K562 (cell line): ENCODE data around the gene LRRC57. TPM values are rescaled to one million over a fixed set of nuclear protein-coding genes. Genes with fewer than 3 reads are reported as not detected.

Experiments
- polyA plus RNA-seq, 8 experiments: library from polyadenylated mRNA; depleted of rRNA in 4 of 8; stranded (reverse) in 5 of 8; unstranded in 3 of 8; fragments of >200 nt; fragmentation: Nextera tagmentation in 2 of 8; fragmentation: Illumina TruSeq in 1 of 8; extraction: Ambion mirVana in 2 of 8; extraction: Trizol in 1 of 8; gene quantifications; 2 replicates each; pipeline versions ENCODE4 v1.2.1 to v1.2.3, GENCODE V29; 2011 to 2014; ENCODE audit warnings: inconsistent platforms in 1 of 8, missing spikeins in 1 of 8
- total RNA-seq, 7 experiments: library from RNA; depleted of rRNA in 6 of 7; stranded (reverse); fragments of >200 nt in 6 of 7; fragmentation: Illumina TruSeq in 2 of 7; extraction: Trizol in 2 of 7; gene quantifications; 2 replicates each; pipeline versions ENCODE4 v1.2.1 to v1.2.3, GENCODE V29; 2011 to 2021; ENCODE audit warnings: low replicate concordance in 1 of 7
- TF ChIP-seq, protein P1 (sequence below): fragments of 200-600 bp; sonication (generic); IDR thresholded peaks from one replicate; pipeline ENCODE4 v1.6.1; 2012; ENCODE audit warnings: mild to moderate bottlenecking, low read depth, low read length, inconsistent platforms

Gene LRRC57
- total and polyA plus RNA-seq, 9 of the 15 experiments (the other 6 are each of a cell fraction or from before 2014, with no cell fraction given) = 3.9 to 20.4 (median 14.8) TPM

- TF ChIP-seq, protein P1, sequence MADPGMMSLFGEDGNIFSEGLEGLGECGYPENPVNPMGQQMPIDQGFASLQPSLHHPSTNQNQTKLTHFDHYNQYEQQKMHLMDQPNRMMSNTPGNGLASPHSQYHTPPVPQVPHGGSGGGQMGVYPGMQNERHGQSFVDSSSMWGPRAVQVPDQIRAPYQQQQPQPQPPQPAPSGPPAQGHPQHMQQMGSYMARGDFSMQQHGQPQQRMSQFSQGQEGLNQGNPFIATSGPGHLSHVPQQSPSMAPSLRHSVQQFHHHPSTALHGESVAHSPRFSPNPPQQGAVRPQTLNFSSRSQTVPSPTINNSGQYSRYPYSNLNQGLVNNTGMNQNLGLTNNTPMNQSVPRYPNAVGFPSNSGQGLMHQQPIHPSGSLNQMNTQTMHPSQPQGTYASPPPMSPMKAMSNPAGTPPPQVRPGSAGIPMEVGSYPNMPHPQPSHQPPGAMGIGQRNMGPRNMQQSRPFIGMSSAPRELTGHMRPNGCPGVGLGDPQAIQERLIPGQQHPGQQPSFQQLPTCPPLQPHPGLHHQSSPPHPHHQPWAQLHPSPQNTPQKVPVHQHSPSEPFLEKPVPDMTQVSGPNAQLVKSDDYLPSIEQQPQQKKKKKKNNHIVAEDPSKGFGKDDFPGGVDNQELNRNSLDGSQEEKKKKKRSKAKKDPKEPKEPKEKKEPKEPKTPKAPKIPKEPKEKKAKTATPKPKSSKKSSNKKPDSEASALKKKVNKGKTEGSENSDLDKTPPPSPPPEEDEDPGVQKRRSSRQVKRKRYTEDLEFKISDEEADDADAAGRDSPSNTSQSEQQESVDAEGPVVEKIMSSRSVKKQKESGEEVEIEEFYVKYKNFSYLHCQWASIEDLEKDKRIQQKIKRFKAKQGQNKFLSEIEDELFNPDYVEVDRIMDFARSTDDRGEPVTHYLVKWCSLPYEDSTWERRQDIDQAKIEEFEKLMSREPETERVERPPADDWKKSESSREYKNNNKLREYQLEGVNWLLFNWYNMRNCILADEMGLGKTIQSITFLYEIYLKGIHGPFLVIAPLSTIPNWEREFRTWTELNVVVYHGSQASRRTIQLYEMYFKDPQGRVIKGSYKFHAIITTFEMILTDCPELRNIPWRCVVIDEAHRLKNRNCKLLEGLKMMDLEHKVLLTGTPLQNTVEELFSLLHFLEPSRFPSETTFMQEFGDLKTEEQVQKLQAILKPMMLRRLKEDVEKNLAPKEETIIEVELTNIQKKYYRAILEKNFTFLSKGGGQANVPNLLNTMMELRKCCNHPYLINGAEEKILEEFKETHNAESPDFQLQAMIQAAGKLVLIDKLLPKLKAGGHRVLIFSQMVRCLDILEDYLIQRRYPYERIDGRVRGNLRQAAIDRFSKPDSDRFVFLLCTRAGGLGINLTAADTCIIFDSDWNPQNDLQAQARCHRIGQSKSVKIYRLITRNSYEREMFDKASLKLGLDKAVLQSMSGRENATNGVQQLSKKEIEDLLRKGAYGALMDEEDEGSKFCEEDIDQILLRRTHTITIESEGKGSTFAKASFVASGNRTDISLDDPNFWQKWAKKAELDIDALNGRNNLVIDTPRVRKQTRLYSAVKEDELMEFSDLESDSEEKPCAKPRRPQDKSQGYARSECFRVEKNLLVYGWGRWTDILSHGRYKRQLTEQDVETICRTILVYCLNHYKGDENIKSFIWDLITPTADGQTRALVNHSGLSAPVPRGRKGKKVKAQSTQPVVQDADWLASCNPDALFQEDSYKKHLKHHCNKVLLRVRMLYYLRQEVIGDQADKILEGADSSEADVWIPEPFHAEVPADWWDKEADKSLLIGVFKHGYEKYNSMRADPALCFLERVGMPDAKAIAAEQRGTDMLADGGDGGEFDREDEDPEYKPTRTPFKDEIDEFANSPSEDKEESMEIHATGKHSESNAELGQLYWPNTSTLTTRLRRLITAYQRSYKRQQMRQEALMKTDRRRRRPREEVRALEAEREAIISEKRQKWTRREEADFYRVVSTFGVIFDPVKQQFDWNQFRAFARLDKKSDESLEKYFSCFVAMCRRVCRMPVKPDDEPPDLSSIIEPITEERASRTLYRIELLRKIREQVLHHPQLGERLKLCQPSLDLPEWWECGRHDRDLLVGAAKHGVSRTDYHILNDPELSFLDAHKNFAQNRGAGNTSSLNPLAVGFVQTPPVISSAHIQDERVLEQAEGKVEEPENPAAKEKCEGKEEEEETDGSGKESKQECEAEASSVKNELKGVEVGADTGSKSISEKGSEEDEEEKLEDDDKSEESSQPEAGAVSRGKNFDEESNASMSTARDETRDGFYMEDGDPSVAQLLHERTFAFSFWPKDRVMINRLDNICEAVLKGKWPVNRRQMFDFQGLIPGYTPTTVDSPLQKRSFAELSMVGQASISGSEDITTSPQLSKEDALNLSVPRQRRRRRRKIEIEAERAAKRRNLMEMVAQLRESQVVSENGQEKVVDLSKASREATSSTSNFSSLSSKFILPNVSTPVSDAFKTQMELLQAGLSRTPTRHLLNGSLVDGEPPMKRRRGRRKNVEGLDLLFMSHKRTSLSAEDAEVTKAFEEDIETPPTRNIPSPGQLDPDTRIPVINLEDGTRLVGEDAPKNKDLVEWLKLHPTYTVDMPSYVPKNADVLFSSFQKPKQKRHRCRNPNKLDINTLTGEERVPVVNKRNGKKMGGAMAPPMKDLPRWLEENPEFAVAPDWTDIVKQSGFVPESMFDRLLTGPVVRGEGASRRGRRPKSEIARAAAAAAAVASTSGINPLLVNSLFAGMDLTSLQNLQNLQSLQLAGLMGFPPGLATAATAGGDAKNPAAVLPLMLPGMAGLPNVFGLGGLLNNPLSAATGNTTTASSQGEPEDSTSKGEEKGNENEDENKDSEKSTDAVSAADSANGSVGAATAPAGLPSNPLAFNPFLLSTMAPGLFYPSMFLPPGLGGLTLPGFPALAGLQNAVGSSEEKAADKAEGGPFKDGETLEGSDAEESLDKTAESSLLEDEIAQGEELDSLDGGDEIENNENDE = no peak
Measured at GRCh38 chr15:42549741-42550392, 1.3 kb upstream of the LRRC57 start (continued).
